H1 (cell line): ENCODE results near the gene AMH. TPM values are rescaled to one million over a fixed set of nuclear protein-coding genes. Genes with fewer than 3 reads are reported as not detected.

Experiments used
- BRCA1 ChIP-seq: IDR thresholded peaks from 2 replicates; pipeline ENCODE4 v1.6.1; 2012; ENCODE audit warnings: low read depth, low read length, improper control_type of control experiment
- JUND ChIP-seq: IDR thresholded peaks from 2 replicates; pipeline ENCODE4 v1.6.1; 2011; ENCODE audit warnings: mild to moderate bottlenecking, improper control_type of control experiment, low read length
- polyA plus RNA-seq, 7 experiments: library from polyadenylated mRNA; depleted of rRNA in 3 of 7; stranded (reverse) in 5 of 7; unstranded in 2 of 7; fragments of >200 nt in 5 of 7; fragments of 200-250 nt in 2 of 7; gene quantifications; 1 replicate in 5 of 7; 2 replicates in 1 of 7; 4 replicates in 1 of 7; pipeline versions ENCODE4 v1.2.1 to v1.2.3, GENCODE V29; 2011 to 2013; ENCODE audit warnings: missing spikeins in 2 of 7, mixed read lengths in 2 of 7
- total RNA-seq: library from RNA; stranded (reverse); fragmentation: NEBNext Ultra II Directional; extraction: Animal tissue kit (Norgen Biotek cat#: 25700); gene quantifications from 2 replicates; pipeline ENCODE4 v1.2.1, GENCODE V29; 2021

The AMH gene
- total and polyA plus RNA-seq, 2 of the 8 experiments (the other 6 are each of a cell fraction or from before 2014, with no cell fraction given): 10.5 to 15.4 TPM

- TF ChIP-seq JUND (no peak), BRCA1 (no peak)
- TF ChIP-seq, all 59 proteins: peak for 0
These were observed 13.6 kb upstream of the AMH start (continued) for GRCh38 chr19:2235381-2236063.
